ENCODE data around the gene ARSI.
"Not testable (repeated sequence)": the region's sequence is repeated elsewhere in the genome, so short reads cannot be mapped to it uniquely, and the experiment has no call there.

ARSI gene

GRCh38 chr5:150265870-150266383 lies 36.8 kb downstream of the ARSI start:
- DNase-seq (ENCODE audit: low read depth in 3 of 3), result no peak

- DNase-seq (ENCODE audit: low read depth in 3 of 3), result no peak
These were observed 37.8 kb downstream of the ARSI start for GRCh38 chr5:150264667-150265603.

DNA sequence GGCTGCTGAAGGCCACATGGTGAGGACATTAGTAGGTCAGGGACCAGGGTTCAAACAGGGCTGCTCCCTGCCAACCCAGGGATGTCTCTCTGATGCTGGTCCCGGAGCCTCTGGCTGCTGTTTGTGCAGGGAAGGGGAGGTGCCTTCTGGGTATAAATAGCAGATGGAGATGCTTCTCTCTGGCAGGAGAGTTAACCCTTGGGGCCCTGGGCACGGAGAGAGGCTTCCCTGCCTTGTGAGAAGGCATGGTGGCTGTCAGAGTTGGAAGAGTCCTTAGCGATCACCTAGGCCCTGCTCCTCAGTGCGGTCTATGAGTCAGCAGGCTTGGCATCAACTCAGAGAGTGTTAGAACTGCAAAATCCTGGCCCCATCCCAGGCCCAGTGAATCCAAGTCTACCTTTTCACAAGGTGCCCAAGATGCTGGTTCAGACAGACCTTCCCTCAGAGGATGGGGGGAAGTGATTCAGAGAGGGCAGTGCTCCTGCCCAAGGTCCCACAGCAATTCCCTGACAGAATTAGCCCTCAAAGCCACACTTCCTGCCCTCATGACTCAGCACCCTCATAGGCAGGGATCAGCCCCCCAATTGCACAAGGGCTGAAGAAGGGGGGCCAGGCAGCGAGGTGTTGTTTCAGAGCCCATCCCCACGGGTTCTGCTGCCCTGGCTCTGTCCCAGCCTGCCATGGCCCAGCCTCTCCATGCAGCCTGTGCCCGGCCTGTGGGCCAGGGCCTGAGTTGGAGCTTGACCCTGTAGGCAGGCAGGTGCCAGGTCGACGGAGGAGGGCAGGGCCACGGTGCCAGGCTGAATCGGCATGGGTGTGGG lies 38.7 kb downstream of the ARSI start:
- no peak for DNase-seq (ENCODE audit: low read depth in 3 of 3)

GRCh38 chr5:150263375-150263775 lies 39.3 kb downstream of the ARSI start:
- DNase-seq (ENCODE audit: low read depth in 3 of 3), result no peak

DNA sequence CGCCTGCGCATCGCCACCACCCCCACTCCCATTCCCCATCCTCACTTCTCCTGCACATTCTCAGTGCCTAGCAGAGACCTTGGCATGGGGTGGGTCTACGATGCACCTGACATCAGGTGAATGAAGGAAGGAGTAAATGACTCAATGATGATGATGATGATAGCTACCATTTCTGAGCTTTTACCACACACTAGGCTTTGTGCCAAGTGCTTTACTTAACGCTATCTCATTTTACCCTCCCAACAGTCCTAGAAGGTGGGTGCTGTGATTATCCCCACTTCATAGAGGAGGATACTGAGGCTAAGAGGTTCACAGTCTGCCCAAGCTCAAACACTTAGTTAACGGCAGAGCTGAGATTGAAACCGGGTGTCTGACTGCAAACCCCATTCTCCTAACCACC lies 40.2 kb downstream of the ARSI start:
- DNase-seq (ENCODE audit: low read depth in 3 of 3), result no peak

DNA sequence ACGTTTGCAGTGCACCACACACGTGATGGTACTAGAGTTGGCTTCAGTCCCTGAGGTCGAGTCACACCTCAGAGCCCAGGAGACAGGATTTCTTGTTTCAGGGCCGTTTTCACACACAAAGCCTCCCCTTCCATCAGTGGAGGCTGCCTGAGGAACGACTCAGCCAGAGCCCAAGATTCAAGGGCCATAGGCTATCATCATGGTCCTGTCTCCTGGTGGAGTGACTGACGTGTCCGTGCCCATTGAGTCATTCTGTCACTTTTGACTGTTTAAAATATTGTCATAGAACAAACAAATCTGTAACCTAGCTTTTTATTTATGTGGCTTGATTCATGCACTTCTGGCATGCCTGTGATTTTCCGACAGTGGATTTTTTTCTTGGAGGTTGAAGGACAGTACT lies 41.5 kb downstream of the ARSI start:
- DNase-seq (ENCODE audit: low read depth in 3 of 3), result no peak

DNA sequence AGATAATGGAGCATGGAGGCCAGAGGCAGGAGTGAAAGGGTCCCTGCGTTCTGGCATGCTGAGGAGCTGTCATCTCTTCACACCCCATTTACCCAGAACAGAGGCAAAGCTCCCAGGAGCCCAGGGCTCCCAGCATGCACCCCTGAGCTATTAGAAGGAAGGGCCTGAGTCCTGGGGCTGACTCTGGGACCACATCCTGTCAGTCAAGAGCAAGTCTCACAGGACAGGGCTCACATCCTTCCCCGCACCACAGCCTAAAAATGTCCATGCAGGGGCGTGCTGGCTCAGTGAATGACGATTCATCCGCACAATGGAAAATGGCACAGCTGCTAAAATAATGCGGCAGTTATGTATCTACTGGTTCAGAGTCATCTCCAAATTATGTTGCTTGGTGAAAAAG lies 44.6 kb downstream of the ARSI start:
- no peak for DNase-seq (ENCODE audit: low read depth in 3 of 3)

GRCh38 chr5:150257424-150257823 lies 45.3 kb downstream of the ARSI start:
- DNase-seq (ENCODE audit: low read depth in 3 of 3), result no peak

GRCh38 chr5:150256410-150257064 lies 46.2 kb downstream of the ARSI start:
- DNase-seq (ENCODE audit: low read depth in 3 of 3), result no peak

DNA sequence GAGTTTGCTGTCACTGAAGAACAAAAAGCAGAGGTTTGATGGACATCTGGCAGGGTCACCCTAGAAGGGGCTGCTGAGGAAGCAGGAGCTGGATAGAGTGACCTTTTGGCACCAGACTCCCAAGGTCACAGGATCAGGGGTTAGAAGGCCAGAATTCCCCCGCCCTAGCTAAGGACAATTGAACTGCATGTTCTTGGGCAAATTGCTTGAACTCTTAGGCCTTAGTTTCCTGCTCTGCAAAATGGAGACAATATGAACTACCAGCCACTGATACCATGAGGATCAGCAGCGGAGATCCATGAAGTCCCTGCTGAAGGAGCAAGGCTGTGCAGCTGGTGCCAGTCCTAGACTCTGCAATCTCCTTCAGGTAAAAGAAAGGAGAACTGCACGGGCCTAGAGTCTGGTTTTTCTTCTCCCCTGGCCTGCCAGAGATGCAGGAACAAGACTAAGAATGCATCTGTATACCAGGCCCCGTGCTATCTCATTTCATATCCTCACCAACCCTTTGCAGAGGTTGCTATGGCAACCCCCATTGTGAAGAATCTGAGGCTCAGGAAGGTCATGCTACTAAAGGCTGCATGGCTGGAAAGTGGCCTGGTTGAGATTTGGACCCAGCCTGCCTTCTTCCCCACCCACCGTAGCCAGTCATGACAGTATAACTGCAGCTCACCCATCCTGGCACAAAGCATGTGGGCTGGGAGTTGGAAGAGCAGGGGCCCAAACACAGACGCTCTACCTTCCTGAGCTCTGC lies 46.9 kb downstream of the ARSI start:
- no peak for DNase-seq (ENCODE audit: low read depth in 3 of 3)

- no peak for DNase-seq (ENCODE audit: low read depth in 3 of 3)
These were observed 47.9 kb downstream of the ARSI start for GRCh38 chr5:150254774-150255173.

GRCh38 chr5:150254363-150254762 lies 48.3 kb downstream of the ARSI start:
- no peak for DNase-seq (ENCODE audit: low read depth in 3 of 3)

DNA sequence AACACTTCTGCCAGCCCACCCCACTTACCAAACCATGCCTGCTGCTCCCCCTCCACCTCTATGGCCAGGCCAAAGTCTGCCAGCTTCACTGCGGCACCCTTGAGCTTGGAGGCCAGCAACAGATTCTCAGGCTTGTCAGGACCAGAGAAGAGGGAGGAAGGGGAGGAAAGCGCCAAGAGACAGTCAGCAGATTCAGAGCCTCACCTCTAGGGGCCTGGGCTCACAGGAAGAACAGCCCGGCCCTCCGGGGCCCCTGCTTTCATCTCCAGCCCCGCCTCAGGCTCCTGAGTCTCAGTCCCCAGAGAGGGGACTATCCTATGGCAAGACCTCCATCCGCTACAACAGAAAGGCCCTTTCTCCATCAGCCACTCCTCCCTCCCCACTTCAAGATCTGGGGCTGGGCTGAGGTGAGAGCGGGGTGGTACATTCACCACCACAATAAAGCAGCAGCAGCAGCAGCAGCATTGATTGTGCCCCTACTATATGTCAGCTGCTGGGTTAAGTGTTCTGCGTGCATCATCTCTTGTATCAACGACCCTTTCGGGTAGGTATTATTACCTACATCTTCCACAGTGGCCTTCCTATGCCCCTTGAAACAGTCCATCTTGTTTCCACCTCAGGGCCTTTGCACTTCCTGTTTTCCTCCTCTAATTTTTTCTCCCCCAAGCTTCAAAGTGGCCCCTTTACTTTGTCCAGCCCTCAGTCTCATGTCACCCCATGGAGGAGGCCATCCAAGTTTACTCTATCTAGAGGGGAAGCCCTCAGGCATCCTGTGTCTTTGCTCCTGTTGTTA lies 49.1 kb downstream of the ARSI start:
- DNase-seq (ENCODE audit: low read depth in 3 of 3), result no peak

DNA sequence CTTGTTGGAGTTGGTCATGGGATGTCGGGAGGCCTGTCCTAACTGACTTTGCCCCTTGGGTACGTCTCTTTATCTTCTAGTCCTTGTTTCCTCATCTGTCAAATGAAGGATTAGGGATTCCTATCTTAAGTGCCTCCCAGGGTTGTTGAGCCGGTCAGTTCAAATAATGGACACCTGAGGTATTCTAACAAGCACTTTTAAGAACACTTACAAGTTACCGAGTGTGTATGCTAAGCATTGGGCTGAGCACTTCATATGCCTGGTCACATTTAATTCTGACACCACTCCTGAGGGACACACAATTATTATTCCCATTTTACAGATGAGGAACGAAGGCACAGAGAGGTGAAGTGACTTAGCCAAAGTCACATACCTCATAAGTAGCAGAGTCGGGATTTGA lies 50.2 kb downstream of the ARSI start:
- no peak for DNase-seq (ENCODE audit: low read depth in 3 of 3)

- no peak for DNase-seq (ENCODE audit: low read depth in 3 of 3)
These were observed 51.2 kb downstream of the ARSI start for GRCh38 chr5:150251504-150251903.

DNA sequence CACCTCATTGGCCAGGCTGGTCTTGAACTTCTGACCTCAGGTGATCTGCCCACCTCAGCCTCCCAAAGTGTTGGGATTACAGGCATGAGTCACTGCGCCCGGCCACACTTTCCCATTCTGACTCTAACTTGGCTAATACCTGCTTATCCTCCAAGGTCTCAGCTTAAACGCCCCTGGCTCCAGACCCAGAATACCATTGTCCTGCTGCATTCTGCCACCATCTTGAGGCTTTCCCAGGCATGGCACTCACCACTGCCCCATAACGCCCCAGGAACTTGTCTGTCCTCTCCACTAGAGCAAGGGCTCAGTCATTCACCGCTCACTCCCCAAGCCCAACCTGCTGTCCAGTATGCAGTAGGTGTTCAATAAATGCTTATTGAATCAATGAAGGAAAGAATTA lies 53.0 kb downstream of the ARSI start:
- DNase-seq (ENCODE audit: low read depth in 3 of 3), result no peak

GRCh38 chr5:150248946-150249345 lies 53.8 kb downstream of the ARSI start:
- DNase-seq (ENCODE audit: low read depth in 3 of 3), result no peak

DNA sequence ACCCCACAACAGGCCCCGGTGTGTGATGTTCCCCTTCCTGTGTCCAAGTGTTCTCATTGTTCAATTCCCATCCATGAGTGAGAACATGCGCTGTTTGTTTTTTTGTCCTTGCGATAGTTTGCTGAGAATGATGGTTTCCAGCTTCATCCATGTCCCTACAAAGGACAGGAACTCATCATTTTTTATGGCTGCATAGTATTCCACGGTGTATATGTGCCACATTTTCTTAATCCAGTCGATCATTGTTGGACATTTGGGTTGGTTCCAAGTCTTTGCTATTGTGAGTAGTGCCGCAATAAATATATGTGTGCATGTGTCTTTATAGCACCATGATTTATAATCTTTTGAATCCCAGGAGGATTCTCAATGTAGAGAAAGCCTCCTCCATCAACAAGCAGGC lies 54.2 kb downstream of the ARSI start:
- not testable (repeated sequence) for DNase-seq (ENCODE audit: low read depth in 3 of 3)

- DNase-seq (ENCODE audit: low read depth in 3 of 3), result no peak
These were observed 55.0 kb downstream of the ARSI start for GRCh38 chr5:150247726-150248125.

DNA sequence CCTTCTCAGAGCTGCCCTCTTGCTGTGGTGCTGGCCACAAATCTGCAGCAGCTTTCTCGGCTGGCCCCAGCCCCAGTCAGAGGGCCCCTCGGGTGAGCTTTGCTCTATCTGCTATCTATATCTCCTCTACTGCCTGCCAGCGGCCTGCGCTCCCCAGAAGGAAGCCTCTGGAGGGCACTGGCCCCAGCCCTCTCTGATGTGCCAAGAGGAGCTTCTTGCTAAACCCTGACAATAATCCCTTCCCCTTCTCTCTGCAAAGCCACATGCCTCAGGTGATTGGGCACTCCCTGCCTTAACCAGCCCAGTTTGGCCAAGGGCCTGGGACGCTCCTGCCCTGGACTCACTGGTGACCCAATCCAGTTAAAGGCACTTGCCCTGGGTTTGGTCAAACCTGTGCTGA lies 55.9 kb downstream of the ARSI start:
- DNase-seq (ENCODE audit: low read depth in 3 of 3), result no peak

DNA sequence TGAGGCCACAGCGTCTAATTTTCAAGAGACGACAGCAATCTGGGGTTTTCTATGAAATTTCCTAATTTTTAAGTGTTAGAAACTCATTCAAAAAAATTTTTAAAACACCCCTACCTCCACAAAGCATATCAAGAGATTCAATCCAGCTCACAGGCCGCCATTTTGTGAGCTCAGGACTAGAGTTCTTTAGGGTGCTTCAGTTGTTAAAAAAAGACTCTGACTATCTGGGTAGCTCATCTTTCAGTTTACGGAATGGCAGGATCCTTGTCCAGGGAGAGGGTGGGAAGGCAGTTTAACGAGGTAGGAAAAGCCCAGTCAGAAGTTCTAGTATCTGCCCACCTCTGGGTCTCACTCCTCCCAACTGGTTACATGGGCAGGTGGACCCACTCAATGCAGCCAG lies 56.3 kb downstream of the ARSI start:
- DNase-seq (ENCODE audit: low read depth in 3 of 3), result no peak

All from stimulated activated CD4-positive, alpha-beta T cell treated with anti-CD3 and anti-CD28 coated beads, TNF-alpha, amount 100 ng/mL, for 24 hours (primary cell).